ENCODE data around the gene ECHS1. TPM values are rescaled to one million over a fixed set of nuclear protein-coding genes. Genes with fewer than 3 reads are reported as not detected.
"Not testable (repeated sequence)": the region's sequence is repeated elsewhere in the genome, so short reads cannot be mapped to it uniquely, and the experiment has no call there.

ECHS1 gene
- total RNA-seq, 1 experiment from 2014 or later, result 160 TPM

GRCh38 chr10:133324857-133325260, 48.3 kb downstream of the ECHS1 start:
- DNase-seq (ENCODE audit: low spot score), result no peak

GRCh38 chr10:133324198-133324792, 48.9 kb downstream of the ECHS1 start:
- DNase-seq (ENCODE audit: low spot score), result peak; percentile 78

- not testable (repeated sequence) for DNase-seq (ENCODE audit: low spot score)
These were observed 51.0 kb downstream of the ECHS1 start for GRCh38 chr10:133322064-133322709.

GRCh38 chr10:133320852-133321422, 52.2 kb downstream of the ECHS1 start:
- DNase-seq (ENCODE audit: low spot score), result not testable (repeated sequence)

- DNase-seq (ENCODE audit: low spot score), result peak; percentile 42
These were observed 54.5 kb downstream of the ECHS1 start for GRCh38 chr10:133318494-133319127.

GRCh38 chr10:133316732-133317131, 56.4 kb downstream of the ECHS1 start:
- DNase-seq (ENCODE audit: low spot score), result no peak

- DNase-seq (ENCODE audit: low spot score), result no peak
These were observed 56.9 kb downstream of the ECHS1 start for GRCh38 chr10:133316266-133316665.

GRCh38 chr10:133315847-133316246, 57.3 kb downstream of the ECHS1 start:
- DNase-seq (ENCODE audit: low spot score), result peak; percentile 28

GRCh38 chr10:133314911-133315310, 58.2 kb downstream of the ECHS1 start:
- DNase-seq (ENCODE audit: low spot score), result no peak

GRCh38 chr10:133313192-133313591, 60.0 kb downstream of the ECHS1 start:
- DNase-seq (ENCODE audit: low spot score), result no peak

- no peak for DNase-seq (ENCODE audit: low spot score)
These were observed 60.4 kb downstream of the ECHS1 start for GRCh38 chr10:133312769-133313145.

Small RNAs within 50 kb of the gene (small RNA-seq; reads per million reads assigned to genes)
- not detected for gene AL360181.4
- not detected for gene BANF1P2
- gene MIR3944, result not detected

Other genes with a start within 250 kb of the ECHS1 start
- 0.08 TPM in 1 of 2 replicates, not detected in the other for gene KNDC1, start 213.1 kb downstream of the ECHS1 start, total RNA-seq (2014; rRNA removed; shearing (Covaris generic))
- gene UTF1, start 143.1 kb downstream of the ECHS1 start, total RNA-seq (2014; rRNA removed; shearing (Covaris generic)), result not detected in 2 replicates
- not detected in 2 replicates for gene VENTX, start 135.5 kb downstream of the ECHS1 start, total RNA-seq (2014; rRNA removed; shearing (Covaris generic))
- gene ADAM8, start 96.5 kb downstream of the ECHS1 start, total RNA-seq (2014; rRNA removed; shearing (Covaris generic)), result 73.5 and 78.5 TPM in 2 replicates
- gene TUBGCP2, start 64.5 kb downstream of the ECHS1 start, total RNA-seq (2014; rRNA removed; shearing (Covaris generic)), result 87.7 and 88.4 TPM in 2 replicates
- gene ZNF511, start 64.4 kb downstream of the ECHS1 start, total RNA-seq (2014; rRNA removed; shearing (Covaris generic)), result 80.3 and 102 TPM in 2 replicates
- not detected in 2 replicates for gene CALY, start 36.5 kb downstream of the ECHS1 start, total RNA-seq (2014; rRNA removed; shearing (Covaris generic))
- gene PRAP1, start 26.0 kb downstream of the ECHS1 start, total RNA-seq (2014; rRNA removed; shearing (Covaris generic)), result 25.0 and 36.5 TPM in 2 replicates
- 59.7 and 60.8 TPM in 2 replicates for gene FUOM, start 15.3 kb downstream of the ECHS1 start, total RNA-seq (2014; rRNA removed; shearing (Covaris generic))
- 4.7 and 5.6 TPM in 2 replicates for gene PAOX, start 5.9 kb upstream of the ECHS1 start, total RNA-seq (2014; rRNA removed; shearing (Covaris generic))
- 44.3 and 56.9 TPM in 2 replicates for gene MTG1, start 20.8 kb upstream of the ECHS1 start, total RNA-seq (2014; rRNA removed; shearing (Covaris generic))
- gene SPRN, start 51.3 kb upstream of the ECHS1 start, total RNA-seq (2014; rRNA removed; shearing (Covaris generic)), result not detected in 2 replicates
- 0.68 and 2.2 TPM in 2 replicates for gene SCART1, start 80.6 kb upstream of the ECHS1 start, total RNA-seq (2014; rRNA removed; shearing (Covaris generic))
- not detected in 2 replicates for gene CYP2E1, start 154.0 kb upstream of the ECHS1 start, total RNA-seq (2014; rRNA removed; shearing (Covaris generic))
- not detected in 2 replicates for gene SYCE1, start 192.2 kb upstream of the ECHS1 start, total RNA-seq (2014; rRNA removed; shearing (Covaris generic))